ENCODE measurements around the gene SRSF4. TPM values are rescaled to one million over a fixed set of nuclear protein-coding genes. Genes with fewer than 3 reads are reported as not detected.

The SRSF4 gene
- total RNA-seq, 1 donor from 2014 or later: 145 TPM

DNA sequence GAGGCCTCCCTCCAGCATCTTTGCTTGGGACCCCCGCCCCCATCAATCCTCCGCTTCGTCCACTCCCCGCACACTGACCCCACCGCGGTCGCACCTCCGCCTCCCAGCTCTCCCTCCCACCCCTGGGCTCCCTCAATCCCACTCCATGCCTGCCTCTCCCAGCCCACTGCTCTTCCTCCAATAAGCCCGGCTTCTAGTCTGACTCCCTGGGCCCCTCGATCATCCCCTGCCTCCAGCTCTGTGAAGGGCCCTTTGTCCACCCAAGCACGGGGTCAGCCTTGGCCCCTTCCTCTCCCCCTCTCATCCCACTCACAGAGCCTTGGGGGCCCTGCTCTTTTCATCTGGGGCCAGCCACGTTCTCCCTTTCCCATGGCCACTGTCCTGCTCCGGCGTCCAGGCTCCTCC, 56.5 kb downstream of the SRSF4 start:
- no peaks in the 10 kb centered on the region for H3K9me3 Mint-ChIP-seq
- H3K27ac Mint-ChIP-seq: no peak overlapping the region
- H3K4me3 Mint-ChIP-seq (ENCODE audit: low read depth): peak overlapping the region; percentile 63
- no peaks in the 10 kb centered on the region for H3K4me1 Mint-ChIP-seq (ENCODE audit: low read depth)
- peaks cover under 1% of the 10 kb centered on the region for H3K36me3 Mint-ChIP-seq (ENCODE audit: low read depth)
- H3K27me3 Mint-ChIP-seq (ENCODE audit: low read depth): peaks cover 24% of the 10 kb centered on the region
- no peak for DNase-seq (ENCODE audit: low spot score)
- intact Hi-C loops (cut with micrococcal nuclease): loop anchor here (10.0 kb wide), 1 partner anchor 210 kb away; the partner anchor contains the start of gene EPB41

DNA sequence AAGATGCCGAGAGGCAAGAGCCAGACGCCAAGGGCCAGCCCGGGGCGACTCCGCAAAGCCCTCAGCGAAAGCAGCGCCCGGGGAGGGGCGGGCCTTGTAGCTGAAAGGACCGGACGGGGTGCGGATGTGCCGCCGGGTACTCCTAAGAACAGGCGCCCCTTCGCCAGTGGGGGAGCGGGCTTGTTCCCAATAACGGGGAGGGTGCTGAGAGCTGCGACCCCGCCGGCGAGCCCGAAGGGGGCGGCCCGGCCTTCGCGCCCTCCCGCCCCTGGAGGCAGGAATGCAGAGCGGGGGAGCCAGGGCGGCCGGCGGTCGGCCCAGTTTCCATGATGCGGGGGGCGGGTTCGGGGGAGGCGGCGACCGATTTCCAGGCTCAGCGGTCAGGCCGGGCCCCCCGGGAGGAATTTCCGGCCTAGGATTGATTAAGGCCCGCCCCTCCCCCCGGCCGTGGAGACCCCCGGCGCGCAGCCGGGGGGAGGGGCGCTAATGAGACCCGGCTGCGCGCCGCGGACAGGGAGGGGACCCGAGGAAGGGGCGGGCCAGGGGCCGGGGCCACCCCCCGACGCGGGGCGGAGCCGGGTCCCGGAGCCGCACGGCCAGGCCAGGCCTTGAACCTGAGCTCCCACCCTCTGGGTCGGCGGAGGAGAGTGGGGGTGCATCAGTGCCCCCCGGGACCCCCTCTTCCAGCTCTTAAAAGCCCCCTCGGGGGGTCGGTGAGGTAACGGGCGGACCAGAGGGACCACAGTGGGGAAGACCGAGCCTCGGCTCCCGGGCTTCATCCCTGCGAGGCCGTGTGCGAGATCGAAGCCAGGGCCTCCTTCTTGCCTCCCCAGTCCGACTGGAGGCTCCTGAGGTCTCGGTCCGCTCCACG, 57.1 kb downstream of the SRSF4 start:
- Mint-ChIP-seq H3K27me3 (ENCODE audit: low read depth) (peaks cover 25% of the 10 kb centered on the region), H3K4me1 (ENCODE audit: low read depth) (no peaks in the 10 kb centered on the region), H3K27ac (no peak overlapping the region), H3K9me3 (no peaks in the 10 kb centered on the region), H3K36me3 (ENCODE audit: low read depth) (peaks cover 6% of the 10 kb centered on the region), H3K4me3 (ENCODE audit: low read depth) (peak overlapping the region; percentile 75)
- intact Hi-C loops (cut with micrococcal nuclease): loop anchor here (5.0 to 10.0 kb wide), 2 partner anchors 78 to 210 kb away; partner anchors contain the start of gene EPB41
- peak; percentile 41 for DNase-seq (ENCODE audit: low spot score)

DNA sequence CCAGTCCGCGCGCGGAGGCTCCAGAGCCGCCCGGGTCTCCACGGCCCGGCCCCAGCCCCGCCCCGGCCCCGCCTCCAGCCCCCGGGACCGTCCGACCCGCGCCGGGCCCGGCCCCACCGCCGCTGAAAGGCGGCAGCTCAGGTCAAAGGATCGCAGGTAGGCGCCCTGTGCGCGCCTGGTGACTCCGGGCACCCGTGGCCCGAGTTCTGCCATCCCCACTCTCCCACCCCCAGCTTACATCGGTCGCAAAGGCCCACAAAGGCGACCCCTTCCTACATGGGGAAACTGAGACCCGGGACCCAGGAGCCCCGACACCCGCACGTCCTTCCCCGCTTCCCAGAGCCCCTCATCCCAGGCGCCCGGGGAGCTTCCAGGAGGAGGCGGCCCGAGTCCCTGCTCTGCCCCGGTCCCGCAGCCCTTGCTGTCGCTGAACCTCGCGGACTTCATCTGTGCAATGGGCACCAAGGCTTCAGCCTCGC, 57.8 kb downstream of the SRSF4 start, which contains the start of gene TMEM200B:
TMEM200B (minus strand) TSS at position 17 of the 479 bp plus-strand sequence. CDS start 2,075 bp downstream, outside the sequence.
- Mint-ChIP-seq H3K27me3 (ENCODE audit: low read depth) (peaks cover 25% of the 10 kb centered on the region), H3K36me3 (ENCODE audit: low read depth) (peaks cover 9% of the 10 kb centered on the region), H3K4me1 (ENCODE audit: low read depth) (no peaks in the 10 kb centered on the region), H3K4me3 (ENCODE audit: low read depth) (peak within 1 kb of the TSS; percentile 75), H3K9me3 (no peaks in the 10 kb centered on the region), H3K27ac (no peak within 1 kb of the TSS)
- intact Hi-C loops (cut with micrococcal nuclease): loop anchor here (5.0 to 10.0 kb wide), 2 partner anchors 78 to 209 kb away; partner anchors contain the start of gene EPB41
- no peak for DNase-seq (ENCODE audit: low spot score)

DNA sequence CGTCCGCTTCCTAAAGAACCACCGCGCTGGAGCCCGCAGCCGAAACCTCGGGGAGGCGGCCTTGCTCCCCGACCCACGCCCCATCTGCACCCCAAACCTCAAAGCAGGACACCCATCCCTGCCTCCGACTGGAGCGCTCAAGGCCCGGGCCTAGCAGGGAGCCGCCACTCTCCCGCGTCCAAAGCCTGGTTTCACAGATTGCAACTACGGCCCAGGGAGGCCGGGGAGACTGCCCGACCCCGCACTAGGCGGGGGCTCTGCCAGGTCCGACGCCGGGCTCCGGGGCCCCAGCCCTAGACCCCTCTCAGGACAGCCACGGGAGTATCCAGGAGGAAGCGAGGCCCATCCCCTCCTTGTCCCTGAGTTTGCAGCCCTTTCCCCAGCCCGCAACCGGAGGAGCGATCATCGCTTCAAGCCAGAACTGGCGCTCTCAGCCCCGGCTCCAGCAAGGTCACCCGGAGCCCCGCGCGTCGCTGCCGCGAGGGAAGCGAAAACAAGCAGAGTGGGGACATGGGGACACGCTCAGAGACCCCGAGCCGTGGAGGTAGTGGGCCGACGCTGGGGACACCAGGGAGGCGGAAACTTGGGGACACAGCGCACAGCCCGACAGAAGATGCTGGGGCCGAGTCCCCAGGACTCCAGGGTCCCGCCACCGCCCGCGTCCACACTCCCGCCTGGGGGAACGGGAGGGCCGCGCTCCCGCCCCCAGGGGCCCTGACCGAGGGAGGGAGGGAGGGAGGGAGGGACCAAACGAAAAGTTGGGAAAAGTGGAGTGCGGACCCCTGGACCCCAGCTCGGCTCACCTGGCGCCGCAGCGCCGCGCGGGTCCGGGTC, 58.4 kb downstream of the SRSF4 start:
- Mint-ChIP-seq H3K4me3 (ENCODE audit: low read depth) (peak overlapping the region; percentile 60), H3K27me3 (ENCODE audit: low read depth) (peaks cover 25% of the 10 kb centered on the region), H3K4me1 (ENCODE audit: low read depth) (no peaks in the 10 kb centered on the region), H3K36me3 (ENCODE audit: low read depth) (peaks cover 16% of the 10 kb centered on the region), H3K27ac (no peak overlapping the region), H3K9me3 (no peaks in the 10 kb centered on the region)
- DNase-seq (ENCODE audit: low spot score): no peak
- intact Hi-C loops (cut with micrococcal nuclease): loop anchor here (5.0 to 10.0 kb wide), 2 partner anchors 79 to 208 kb away; partner anchors contain the start of gene EPB41

DNA sequence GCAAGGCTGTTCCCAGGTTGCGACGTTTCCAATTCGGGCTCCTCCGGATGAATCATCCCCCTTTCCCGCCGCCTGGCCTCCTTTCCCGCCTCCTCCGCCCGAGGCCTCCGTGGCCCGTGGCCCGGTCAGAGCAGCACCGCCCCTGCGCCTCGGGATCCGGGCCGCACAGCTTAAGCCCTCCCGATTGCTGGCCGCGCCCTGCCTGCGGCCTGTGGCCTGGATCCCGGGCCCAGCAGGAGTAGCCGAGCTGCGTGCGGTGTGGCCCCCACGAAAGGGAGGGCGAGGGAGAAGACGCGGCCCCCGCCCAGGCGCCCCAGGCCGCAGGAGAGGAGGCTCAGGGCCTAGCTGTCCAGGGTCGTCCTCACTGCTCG, 59.0 kb downstream of the SRSF4 start:
- no peak for DNase-seq (ENCODE audit: low spot score)
- Mint-ChIP-seq H3K4me3 (ENCODE audit: low read depth) (no peak overlapping the region), H3K9me3 (no peaks in the 10 kb centered on the region), H3K4me1 (ENCODE audit: low read depth) (no peaks in the 10 kb centered on the region), H3K27ac (no peak overlapping the region), H3K27me3 (ENCODE audit: low read depth) (peaks cover 25% of the 10 kb centered on the region), H3K36me3 (ENCODE audit: low read depth) (peaks cover 18% of the 10 kb centered on the region)
- intact Hi-C loops (cut with micrococcal nuclease): loop anchor here (5.0 to 10.0 kb wide), 2 partner anchors 80 to 208 kb away; partner anchors contain the start of gene EPB41

DNA sequence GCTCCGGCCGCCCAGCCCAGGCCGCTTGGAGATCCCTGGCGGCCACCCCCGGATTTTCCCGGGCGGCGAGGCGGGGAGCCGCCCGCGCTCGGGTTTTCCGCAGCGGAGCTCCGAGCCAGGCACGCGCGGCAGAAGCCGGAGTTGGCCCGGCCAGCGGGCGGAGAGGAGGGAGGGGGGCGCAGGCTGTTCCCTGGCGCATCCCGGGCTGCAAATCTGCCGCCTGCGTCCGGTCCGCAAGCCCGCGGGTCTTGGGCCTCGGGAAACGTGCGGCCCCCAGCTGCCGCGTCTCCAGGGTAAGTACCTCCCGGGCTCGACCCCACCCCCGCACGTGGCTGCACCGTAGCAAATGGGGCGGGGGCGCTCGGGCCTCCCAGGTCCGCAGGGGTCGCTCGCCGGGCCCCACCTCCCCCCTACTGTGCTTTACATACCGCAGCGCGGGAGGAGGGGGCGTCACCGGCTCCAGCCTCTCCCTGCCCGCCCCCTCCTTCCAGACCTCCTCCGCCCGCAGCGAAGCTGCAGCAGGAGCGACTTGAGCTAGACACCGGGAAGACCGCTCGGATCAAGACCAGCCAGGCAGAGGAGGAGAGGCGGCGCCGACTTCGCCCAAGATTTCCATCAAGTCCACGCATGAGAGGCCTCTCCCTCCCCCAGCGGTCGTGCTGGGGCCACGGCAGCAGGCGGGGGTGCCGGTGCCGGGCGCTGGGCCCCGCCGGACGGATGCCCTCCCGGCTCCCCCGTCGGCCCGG, 59.6 kb downstream of the SRSF4 start:
- Mint-ChIP-seq H3K9me3 (no peaks in the 10 kb centered on the region), H3K4me3 (ENCODE audit: low read depth) (no peak overlapping the region), H3K27ac (no peak overlapping the region), H3K27me3 (ENCODE audit: low read depth) (peaks cover 25% of the 10 kb centered on the region), H3K36me3 (ENCODE audit: low read depth) (peaks cover 23% of the 10 kb centered on the region), H3K4me1 (ENCODE audit: low read depth) (no peaks in the 10 kb centered on the region)
- DNase-seq (ENCODE audit: low spot score): no peak
- intact Hi-C loops (cut with micrococcal nuclease): loop anchor here (1.0 to 10.0 kb wide), 3 partner anchors 80 to 240 kb away; partner anchors contain the start of gene EPB41

DNA sequence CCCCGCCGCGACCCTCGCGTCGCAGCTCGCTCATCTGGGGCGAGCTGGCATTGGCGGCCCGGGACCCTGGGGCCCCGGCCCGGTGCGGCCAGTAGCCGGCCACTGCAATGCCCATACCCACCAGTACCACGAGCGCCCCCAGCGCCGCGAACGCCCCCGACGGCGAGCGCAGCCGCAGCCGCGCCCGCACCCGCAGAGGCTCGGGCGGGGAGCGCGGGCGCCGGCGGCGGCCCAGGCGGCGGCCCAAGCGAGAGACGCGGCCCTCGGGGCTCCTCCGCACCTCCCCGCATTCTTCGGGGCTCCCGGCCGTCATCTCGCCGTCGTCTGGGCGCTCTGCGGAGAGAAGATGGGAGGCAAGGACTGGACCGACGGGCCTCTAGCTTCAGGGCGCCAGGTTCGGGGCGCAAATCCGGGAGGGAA, 60.2 kb downstream of the SRSF4 start:
- H3K36me3 Mint-ChIP-seq (ENCODE audit: low read depth): peaks cover 26% of the 10 kb centered on the region
- peaks cover 25% of the 10 kb centered on the region for H3K27me3 Mint-ChIP-seq (ENCODE audit: low read depth)
- no peaks in the 10 kb centered on the region for H3K9me3 Mint-ChIP-seq
- no peak for DNase-seq (ENCODE audit: low spot score)
- H3K4me3 Mint-ChIP-seq (ENCODE audit: low read depth): no peak overlapping the region
- H3K4me1 Mint-ChIP-seq (ENCODE audit: low read depth): no peaks in the 10 kb centered on the region
- intact Hi-C loops (cut with micrococcal nuclease): loop anchor here (1.0 to 10.0 kb wide), 3 partner anchors 81 to 239 kb away; partner anchors contain the start of gene EPB41
- no peak overlapping the region for H3K27ac Mint-ChIP-seq

DNA sequence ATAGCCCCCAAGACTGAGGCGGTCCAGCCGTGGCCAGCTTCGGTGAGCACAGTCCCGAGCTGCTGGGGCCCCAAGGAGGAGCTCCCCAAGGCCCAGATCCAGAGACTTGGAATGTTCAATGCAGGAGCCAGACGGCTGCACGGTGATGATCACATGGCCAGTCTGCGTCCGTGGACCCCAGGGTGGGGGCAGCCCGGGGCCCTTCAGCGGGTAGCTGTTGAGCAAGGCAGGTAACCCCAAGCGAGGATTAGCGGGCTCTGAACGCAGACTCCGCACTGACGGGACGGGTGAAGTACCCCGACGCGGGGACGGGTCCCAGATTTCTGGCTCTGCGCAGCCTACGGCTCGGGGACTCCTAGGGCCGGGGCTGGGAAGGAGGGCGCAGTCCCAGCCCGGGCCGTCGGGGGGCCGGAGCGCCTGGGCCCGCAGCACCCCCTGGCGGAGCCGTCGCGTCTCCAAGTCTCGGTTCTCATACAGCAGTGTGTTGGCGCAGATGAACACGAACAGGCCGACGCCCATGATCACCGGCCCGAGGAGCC, 60.7 kb downstream of the SRSF4 start:
- H3K4me1 Mint-ChIP-seq (ENCODE audit: low read depth): no peaks in the 10 kb centered on the region
- no peak overlapping the region for H3K4me3 Mint-ChIP-seq (ENCODE audit: low read depth)
- peaks cover 23% of the 10 kb centered on the region for H3K27me3 Mint-ChIP-seq (ENCODE audit: low read depth)
- H3K36me3 Mint-ChIP-seq (ENCODE audit: low read depth): peaks cover 29% of the 10 kb centered on the region
- intact Hi-C loops (cut with micrococcal nuclease): loop anchor here (1.0 to 10.0 kb wide), 3 partner anchors 81 to 239 kb away; partner anchors contain the start of gene EPB41
- peak; percentile 63 for DNase-seq (ENCODE audit: low spot score)
- no peaks in the 10 kb centered on the region for H3K9me3 Mint-ChIP-seq
- H3K27ac Mint-ChIP-seq: no peak overlapping the region

DNA sequence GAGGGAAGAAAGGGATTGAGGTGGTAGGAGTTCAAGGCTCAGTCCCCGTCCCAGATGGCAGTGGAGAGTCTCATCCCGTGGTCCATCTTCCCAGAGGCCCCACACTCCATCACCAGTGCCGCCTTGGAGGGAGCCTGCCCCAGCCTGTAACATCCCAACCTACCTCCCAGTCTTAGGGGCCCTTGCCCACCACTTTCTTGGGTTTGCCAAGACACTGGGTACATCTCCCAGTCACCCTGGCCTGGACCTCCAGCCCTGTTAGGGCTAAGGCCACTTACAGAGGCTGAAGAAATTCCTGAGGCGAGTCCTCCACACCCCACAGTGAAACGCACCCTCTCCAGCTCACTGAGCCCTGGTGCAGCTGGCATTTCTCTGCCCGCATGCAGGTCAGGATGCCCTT, 61.3 kb downstream of the SRSF4 start:
- H3K36me3 Mint-ChIP-seq (ENCODE audit: low read depth): peaks cover 33% of the 10 kb centered on the region
- H3K4me1 Mint-ChIP-seq (ENCODE audit: low read depth): no peaks in the 10 kb centered on the region

DNA sequence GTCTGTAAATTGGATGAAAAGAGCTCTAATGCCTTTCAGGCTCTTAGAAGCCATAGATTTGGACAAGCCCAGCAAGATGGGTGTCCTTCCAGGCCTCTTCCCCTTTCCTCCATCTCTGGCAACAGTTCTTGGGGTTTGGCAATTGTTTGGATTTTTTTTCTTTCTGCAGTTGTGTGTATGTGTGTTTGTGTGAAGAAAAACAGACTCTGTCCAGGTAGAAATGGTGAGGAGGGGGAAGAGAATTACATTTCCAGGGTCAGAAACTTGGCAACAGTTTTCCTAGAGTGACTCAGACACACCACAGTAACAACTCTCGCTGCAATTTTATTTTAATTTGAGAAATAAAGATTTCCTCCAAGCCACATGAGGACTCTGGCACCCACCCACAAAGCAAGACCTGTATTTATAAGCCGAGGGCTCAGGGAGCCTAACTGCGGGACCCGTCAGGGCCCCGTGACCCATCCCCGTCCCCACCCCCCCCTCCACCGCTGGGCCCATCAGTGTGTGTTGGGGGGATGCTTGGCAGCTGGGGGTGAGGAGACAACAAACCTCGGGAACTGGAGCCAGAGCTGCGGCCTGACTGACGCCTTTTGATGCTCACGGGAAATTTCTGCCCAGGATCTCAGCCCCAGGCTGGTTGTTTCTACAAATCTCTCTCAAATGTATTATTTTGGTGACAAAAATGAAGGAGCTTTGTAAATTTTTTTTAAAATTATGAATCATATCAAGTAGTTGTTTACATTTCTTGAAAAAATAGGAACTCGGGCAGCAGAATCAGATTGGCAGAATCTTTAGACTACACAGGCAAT, 62.4 kb downstream of the SRSF4 start:
- no peaks in the 10 kb centered on the region for H3K4me1 Mint-ChIP-seq (ENCODE audit: low read depth)
- no peaks in the 10 kb centered on the region for H3K9me3 Mint-ChIP-seq
- intact Hi-C loops (cut with micrococcal nuclease): no loop called here
- peaks cover 12% of the 10 kb centered on the region for H3K27me3 Mint-ChIP-seq (ENCODE audit: low read depth)
- no peak overlapping the region for H3K4me3 Mint-ChIP-seq (ENCODE audit: low read depth)
- peaks cover 35% of the 10 kb centered on the region for H3K36me3 Mint-ChIP-seq (ENCODE audit: low read depth)
- no peak for DNase-seq (ENCODE audit: low spot score)
- H3K27ac Mint-ChIP-seq: no peak overlapping the region

More for the DNA sequence above, 61.3 kb downstream of the SRSF4 start:
- H3K27ac Mint-ChIP-seq: no peak overlapping the region
- H3K4me3 Mint-ChIP-seq (ENCODE audit: low read depth): no peak overlapping the region
- intact Hi-C loops (cut with micrococcal nuclease): loop anchor here (5.0 to 10.0 kb wide), 2 partner anchors 82 to 206 kb away; partner anchors contain the start of gene EPB41
- no peaks in the 10 kb centered on the region for H3K9me3 Mint-ChIP-seq
- no peak for DNase-seq (ENCODE audit: low spot score)
- peaks cover 16% of the 10 kb centered on the region for H3K27me3 Mint-ChIP-seq (ENCODE audit: low read depth)

DNA sequence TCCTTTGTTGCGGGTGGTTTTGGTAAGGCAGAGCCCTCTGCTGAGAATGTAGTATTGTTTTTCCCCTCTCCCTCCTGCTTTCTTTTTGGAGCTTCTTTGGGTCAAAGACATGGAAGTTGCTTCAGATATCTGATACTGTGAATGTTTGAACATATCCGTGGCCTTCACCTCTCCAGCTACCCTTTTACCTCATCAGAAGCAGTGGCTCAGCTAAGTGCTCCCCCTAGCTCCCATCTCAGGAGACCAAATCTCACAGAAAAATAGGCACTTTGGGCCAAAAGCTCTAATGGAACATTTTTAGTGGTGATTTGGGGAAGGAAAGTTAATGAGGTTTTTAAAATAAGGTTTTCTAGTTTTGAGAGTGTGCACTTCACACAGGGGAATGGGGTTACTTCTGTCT, 64.3 kb downstream of the SRSF4 start:
- H3K4me3 Mint-ChIP-seq (ENCODE audit: low read depth): no peak overlapping the region
- peaks cover 7% of the 10 kb centered on the region for H3K27me3 Mint-ChIP-seq (ENCODE audit: low read depth)
- H3K36me3 Mint-ChIP-seq (ENCODE audit: low read depth): peaks cover 44% of the 10 kb centered on the region
- no peak overlapping the region for H3K27ac Mint-ChIP-seq
- no peaks in the 10 kb centered on the region for H3K4me1 Mint-ChIP-seq (ENCODE audit: low read depth)
- DNase-seq (ENCODE audit: low spot score): no peak
- intact Hi-C loops (cut with micrococcal nuclease): no loop called here
- H3K9me3 Mint-ChIP-seq: no peaks in the 10 kb centered on the region
